ENCODE results near the gene SMIM41. TPM values are rescaled to one million over a fixed set of nuclear protein-coding genes. Genes with fewer than 3 reads are reported as not detected.

The SMIM41 gene
- total RNA-seq, 2 experiments from 2014 or later, result not detected

DNA sequence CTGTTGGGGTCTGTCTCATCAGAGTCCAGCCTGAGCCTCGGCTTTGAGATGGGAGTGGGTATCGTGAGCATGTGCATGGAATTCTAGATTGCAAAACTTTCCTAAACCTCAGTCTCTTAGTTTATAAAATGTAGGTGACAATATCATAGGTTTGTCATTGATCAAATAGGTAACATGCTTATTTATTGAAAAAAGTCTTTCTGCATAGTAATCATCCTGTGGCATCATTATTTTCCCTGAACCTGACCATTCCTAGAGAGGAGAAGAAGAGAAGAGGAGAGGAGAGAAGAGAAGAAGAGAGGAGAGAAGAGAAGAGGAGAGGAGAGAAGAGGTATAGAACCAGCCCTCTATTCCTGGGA, 4.1 kb downstream of the SMIM41 start:
- peaks cover 10% of the 10 kb centered on the region for H3K27me3 Mint-ChIP-seq (ENCODE audit: low read depth)
- CTCF ChIA-PET, result interaction anchor here (1.2 to 14.9 kb wide), 8 partner anchors 7 to 60 kb away, joined by 3 to 306 read pairs (median 9); partner anchors contain the start of gene ATG101
- intact Hi-C loops (cut with micrococcal nuclease), result loop anchor here (1.0 to 2.0 kb wide), 4 partner anchors 15 to 90 kb away; partner anchors contain the start of gene ATG101
- H3K36me3 Mint-ChIP-seq (ENCODE audit: low read depth), result peaks cover 3% of the 10 kb centered on the region
- H3K27ac Mint-ChIP-seq, result no peak overlapping the region
- no peaks in the 10 kb centered on the region for H3K9me3 Mint-ChIP-seq
- H3K4me1 Mint-ChIP-seq (ENCODE audit: low read depth), result peaks cover 10% of the 10 kb centered on the region
- no peak overlapping the region for H3K4me3 Mint-ChIP-seq
- DNase-seq, result no peak

DNA sequence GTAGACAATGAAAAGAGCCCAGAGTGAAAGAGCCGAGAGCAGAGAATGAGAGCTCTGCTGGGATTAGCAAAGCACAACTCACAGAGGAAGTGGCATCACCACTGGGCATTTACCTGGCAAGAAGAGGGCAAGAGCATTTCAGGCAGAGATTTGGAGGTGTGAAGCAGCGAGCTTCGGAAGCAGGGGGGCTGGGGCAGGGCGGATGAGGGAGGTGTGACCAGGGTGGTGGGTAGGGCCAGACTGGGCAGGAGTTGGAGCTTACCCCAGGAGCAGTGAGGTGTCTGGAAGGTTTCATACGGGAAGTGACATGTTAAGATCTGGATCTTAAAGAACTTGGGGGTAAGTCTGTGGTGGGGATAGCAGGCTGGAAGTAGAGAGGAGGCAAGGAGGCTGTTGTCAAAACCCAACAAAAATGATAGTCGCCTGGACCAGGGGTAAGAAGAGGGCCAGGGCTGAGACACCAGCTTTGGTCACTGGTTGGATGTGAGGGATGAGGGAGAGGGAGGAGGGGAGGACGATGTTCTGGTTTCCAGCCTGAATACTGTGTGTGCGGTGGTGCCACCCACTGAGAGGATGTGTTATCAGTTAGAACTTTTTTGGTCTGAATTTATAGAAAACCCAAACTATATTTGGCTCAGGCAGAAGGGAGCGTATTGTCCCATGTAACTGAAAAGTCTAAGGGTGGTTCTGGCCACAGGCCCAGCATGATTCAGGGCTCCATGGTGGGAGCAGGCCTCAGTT, 5.2 kb downstream of the SMIM41 start:
- no peak for DNase-seq

DNA sequence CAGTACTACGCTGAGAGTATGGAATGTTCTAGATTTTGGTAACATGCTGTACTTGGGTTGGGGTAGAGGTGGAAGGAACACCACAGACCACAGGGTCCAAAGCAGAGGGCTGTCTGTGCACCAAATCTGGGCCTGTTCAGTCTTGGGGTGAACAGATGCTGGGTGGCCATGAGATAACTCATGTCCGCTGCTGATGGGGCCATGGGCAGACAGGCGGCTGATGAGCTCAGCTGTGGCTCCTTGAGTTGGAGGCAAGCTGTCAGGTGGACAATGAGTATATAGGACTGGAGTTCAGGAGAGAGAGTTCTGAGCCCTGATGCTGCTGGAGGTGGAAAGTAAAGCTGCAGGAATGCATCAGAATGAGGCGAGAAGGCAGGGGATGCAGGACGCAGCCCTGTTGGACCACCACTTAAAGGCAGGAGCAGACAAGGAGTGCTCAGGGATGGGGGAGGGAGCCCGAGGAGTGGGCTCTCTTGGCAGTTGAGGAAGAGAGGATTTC, 6.2 kb downstream of the SMIM41 start:
- H3K27me3 Mint-ChIP-seq (ENCODE audit: low read depth), result peaks cover 20% of the 10 kb centered on the region
- intact Hi-C loops (cut with micrococcal nuclease), result no loop called here

More for the DNA sequence above, 5.2 kb downstream of the SMIM41 start:
- no peak overlapping the region for H3K27ac Mint-ChIP-seq
- peaks cover 14% of the 10 kb centered on the region for H3K27me3 Mint-ChIP-seq (ENCODE audit: low read depth)
- CTCF ChIA-PET, result interaction anchor here (0.6 to 14.9 kb wide), 16 partner anchors 9 to 453 kb away, joined by 3 to 306 read pairs (median 5); partner anchors contain the start of gene ATG101
- no peaks in the 10 kb centered on the region for H3K9me3 Mint-ChIP-seq
- no peaks in the 10 kb centered on the region for H3K36me3 Mint-ChIP-seq (ENCODE audit: low read depth)
- H3K4me1 Mint-ChIP-seq (ENCODE audit: low read depth), result peaks cover 10% of the 10 kb centered on the region
- no peak overlapping the region for H3K4me3 Mint-ChIP-seq
- intact Hi-C loops (cut with micrococcal nuclease), result no loop called here

DNA sequence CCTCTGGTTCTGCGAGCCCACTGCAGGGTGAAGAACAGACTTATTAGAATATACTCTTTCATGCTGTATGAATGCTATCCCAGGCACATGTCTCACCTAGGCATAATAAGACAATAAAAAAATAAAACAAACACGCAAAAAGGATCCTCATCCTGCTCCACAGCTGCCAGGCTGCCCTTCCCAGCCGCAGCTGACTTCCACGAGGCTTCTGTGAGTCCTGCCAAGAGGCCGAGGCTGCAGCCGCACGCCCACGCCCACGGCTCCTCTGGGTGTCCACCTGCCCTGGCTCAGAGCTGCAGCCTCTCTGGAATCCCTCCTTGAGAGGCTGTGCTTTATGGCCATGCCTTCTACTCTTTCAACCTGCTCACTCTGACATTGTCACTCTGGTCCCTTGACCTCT, 6.9 kb downstream of the SMIM41 start:
- H3K27ac Mint-ChIP-seq, result no peak overlapping the region
- intact Hi-C loops (cut with micrococcal nuclease), result no loop called here
- H3K9me3 Mint-ChIP-seq, result no peaks in the 10 kb centered on the region
- no peaks in the 10 kb centered on the region for H3K36me3 Mint-ChIP-seq (ENCODE audit: low read depth)
- peaks cover 21% of the 10 kb centered on the region for H3K27me3 Mint-ChIP-seq (ENCODE audit: low read depth)
- H3K4me1 Mint-ChIP-seq (ENCODE audit: low read depth), result peaks cover 10% of the 10 kb centered on the region
- DNase-seq, result no peak
- CTCF ChIA-PET, result interaction anchor here (0.8 to 14.9 kb wide), 4 partner anchors 52 to 193 kb away, joined by 3 to 306 read pairs (median 7); no protein-coding TSS in a partner anchor
- H3K4me3 Mint-ChIP-seq, result no peak overlapping the region

More for the DNA sequence above, 6.2 kb downstream of the SMIM41 start:
- no peak overlapping the region for H3K4me3 Mint-ChIP-seq
- DNase-seq, result no peak
- no peaks in the 10 kb centered on the region for H3K36me3 Mint-ChIP-seq (ENCODE audit: low read depth)
- CTCF ChIA-PET, result interaction anchor here (0.8 to 14.9 kb wide), 8 partner anchors 15 to 193 kb away, joined by 3 to 306 read pairs (median 8); partner anchors contain the start of gene ATG101
- H3K9me3 Mint-ChIP-seq, result no peaks in the 10 kb centered on the region
- peaks cover 10% of the 10 kb centered on the region for H3K4me1 Mint-ChIP-seq (ENCODE audit: low read depth)
- no peak overlapping the region for H3K27ac Mint-ChIP-seq

- CTCF ChIA-PET, result interaction anchor here (1.1 to 14.9 kb wide), 2 partner anchors 55 to 63 kb away, joined by 3 to 306 read pairs; no protein-coding TSS in a partner anchor
- intact Hi-C loops (cut with micrococcal nuclease), result no loop called here
- Mint-ChIP-seq H3K36me3 (ENCODE audit: low read depth) (no peaks in the 10 kb centered on the region), H3K27me3 (ENCODE audit: low read depth) (peaks cover 28% of the 10 kb centered on the region), H3K4me1 (ENCODE audit: low read depth) (peaks cover 5% of the 10 kb centered on the region), H3K27ac (no peak overlapping the region), H3K9me3 (no peaks in the 10 kb centered on the region), H3K4me3 (no peak overlapping the region)
- DNase-seq, result no peak
These were observed 7.7 kb downstream of the SMIM41 start for GRCh38 chr12:52086944-52087835.

DNA sequence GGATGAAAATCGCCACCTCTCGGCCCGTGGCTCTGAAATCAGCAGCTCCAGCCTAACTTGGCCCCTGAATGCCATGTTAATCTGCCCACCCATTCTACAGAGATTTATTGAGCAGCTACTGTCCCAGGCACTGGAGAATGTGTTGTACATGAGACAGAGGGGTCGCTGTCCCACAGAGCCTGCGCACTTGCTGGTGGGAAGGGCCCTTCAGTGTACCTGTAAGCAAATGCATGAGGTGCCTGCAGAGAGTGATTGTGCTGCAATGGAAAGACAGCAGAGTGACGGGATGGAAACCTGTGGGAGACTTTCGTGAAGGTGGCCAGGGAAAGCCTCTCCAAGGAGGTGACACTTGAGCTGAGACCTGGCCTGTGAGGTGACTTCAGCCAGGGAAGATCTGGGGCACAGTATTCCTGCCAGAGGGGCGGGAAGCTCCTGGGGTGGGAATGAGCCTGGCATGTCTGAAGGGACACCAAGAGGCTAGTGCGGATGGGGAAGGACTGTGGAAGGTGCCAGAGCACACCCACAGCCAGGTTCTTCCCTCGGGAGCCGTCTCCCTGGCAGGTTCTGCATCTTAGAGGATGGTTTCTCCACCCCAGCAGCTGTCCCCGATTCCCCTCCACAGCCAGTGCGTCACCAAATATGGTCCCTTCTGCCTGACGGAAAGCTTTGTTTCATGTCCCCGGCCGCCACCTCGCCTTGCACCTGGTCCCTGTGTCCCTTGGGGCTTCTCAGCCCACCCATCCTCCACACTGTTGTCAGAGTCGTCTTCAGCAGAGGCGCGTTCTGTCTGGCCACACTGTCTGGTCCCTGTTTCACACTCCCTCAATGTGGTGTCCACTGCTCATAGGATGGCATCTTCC, 8.7 kb downstream of the SMIM41 start:
- Mint-ChIP-seq H3K4me3 (no peak overlapping the region), H3K36me3 (ENCODE audit: low read depth) (no peaks in the 10 kb centered on the region), H3K27me3 (ENCODE audit: low read depth) (peaks cover 30% of the 10 kb centered on the region), H3K9me3 (no peaks in the 10 kb centered on the region), H3K4me1 (ENCODE audit: low read depth) (peaks cover 2% of the 10 kb centered on the region), H3K27ac (no peak overlapping the region)
- CTCF ChIA-PET, result interaction anchor here (1.1 to 14.9 kb wide), 2 partner anchors 56 to 64 kb away, joined by 3 to 306 read pairs; no protein-coding TSS in a partner anchor
- DNase-seq, result no peak
- intact Hi-C loops (cut with micrococcal nuclease), result no loop called here

- CTCF ChIA-PET, result interaction anchor here (0.6 to 14.9 kb wide), 2 partner anchors 19 to 65 kb away, joined by 3 to 306 read pairs; partner anchors contain the start of gene ATG101
- Mint-ChIP-seq H3K36me3 (ENCODE audit: low read depth) (no peaks in the 10 kb centered on the region), H3K4me1 (ENCODE audit: low read depth) (no peaks in the 10 kb centered on the region), H3K27me3 (ENCODE audit: low read depth) (peaks cover 35% of the 10 kb centered on the region), H3K9me3 (no peaks in the 10 kb centered on the region), H3K27ac (peak overlapping the region; percentile 48), H3K4me3 (no peak overlapping the region)
- intact Hi-C loops (cut with micrococcal nuclease), result no loop called here
- DNase-seq, result no peak
These were observed 10.0 kb downstream of the SMIM41 start for GRCh38 chr12:52089491-52089890.

DNA sequence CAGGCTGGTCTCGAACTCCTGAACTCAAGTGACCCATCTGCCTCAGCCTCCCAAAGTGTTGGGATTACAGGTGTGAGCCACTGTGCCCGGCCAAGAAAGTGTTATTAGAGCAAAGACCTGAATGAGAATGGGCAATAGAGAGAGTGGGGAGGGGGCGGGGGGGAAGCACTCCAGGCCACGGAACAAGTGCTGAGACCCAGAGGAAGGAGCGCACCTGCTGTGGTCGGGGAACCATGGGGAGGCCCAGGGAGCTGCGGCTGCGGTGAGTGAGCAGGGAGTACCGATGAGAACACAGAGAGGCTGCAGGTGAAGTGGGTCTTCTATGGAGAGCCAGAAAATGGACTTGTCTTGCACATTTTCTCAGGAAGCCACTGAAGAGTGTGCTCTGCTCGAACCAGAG, 10.8 kb downstream of the SMIM41 start:
- DNase-seq, result no peak
- intact Hi-C loops (cut with micrococcal nuclease), result no loop called here
- no peaks in the 10 kb centered on the region for H3K9me3 Mint-ChIP-seq
- H3K4me3 Mint-ChIP-seq, result no peak overlapping the region
- no peaks in the 10 kb centered on the region for H3K36me3 Mint-ChIP-seq (ENCODE audit: low read depth)
- H3K4me1 Mint-ChIP-seq (ENCODE audit: low read depth), result no peaks in the 10 kb centered on the region
- H3K27ac Mint-ChIP-seq, result no peak overlapping the region
- peaks cover 37% of the 10 kb centered on the region for H3K27me3 Mint-ChIP-seq (ENCODE audit: low read depth)
- CTCF ChIA-PET, result interaction anchor here (1.0 to 14.9 kb wide), 4 partner anchors 7 to 167 kb away, joined by 3 to 306 read pairs (median 4); no protein-coding TSS in a partner anchor

DNA sequence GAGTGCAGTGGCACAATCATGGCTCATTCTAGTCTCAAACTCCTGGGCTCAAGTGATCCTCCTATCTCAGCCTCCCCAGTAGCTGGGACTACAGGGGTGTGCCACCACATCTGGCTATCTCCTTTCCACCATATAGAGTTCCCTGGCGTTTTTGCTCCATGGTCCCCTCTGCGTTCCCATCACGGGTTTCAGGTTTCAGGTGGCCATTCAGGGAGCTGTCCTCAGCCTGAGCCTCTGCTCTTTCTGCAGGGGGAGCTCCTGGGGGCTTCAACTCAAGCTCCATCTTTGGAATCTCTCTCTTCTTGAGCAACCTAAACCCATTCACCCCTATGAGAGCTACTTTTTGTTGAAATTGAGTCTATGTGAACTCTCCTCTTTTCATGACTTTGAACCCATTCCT, 11.6 kb downstream of the SMIM41 start:
- Mint-ChIP-seq H3K36me3 (ENCODE audit: low read depth) (no peaks in the 10 kb centered on the region), H3K27me3 (ENCODE audit: low read depth) (peaks cover 37% of the 10 kb centered on the region), H3K27ac (no peak overlapping the region), H3K4me3 (no peak overlapping the region), H3K4me1 (ENCODE audit: low read depth) (no peaks in the 10 kb centered on the region), H3K9me3 (no peaks in the 10 kb centered on the region)
- CTCF ChIA-PET, result interaction anchor here (0.9 to 14.9 kb wide), 6 partner anchors 8 to 262 kb away, joined by 3 to 306 read pairs (median 3); no protein-coding TSS in a partner anchor
- intact Hi-C loops (cut with micrococcal nuclease), result no loop called here
- no peak for DNase-seq

GRCh38 chr12:52091869-52092268, 12.4 kb downstream of the SMIM41 start:
- peaks cover 37% of the 10 kb centered on the region for H3K27me3 Mint-ChIP-seq (ENCODE audit: low read depth)

DNA sequence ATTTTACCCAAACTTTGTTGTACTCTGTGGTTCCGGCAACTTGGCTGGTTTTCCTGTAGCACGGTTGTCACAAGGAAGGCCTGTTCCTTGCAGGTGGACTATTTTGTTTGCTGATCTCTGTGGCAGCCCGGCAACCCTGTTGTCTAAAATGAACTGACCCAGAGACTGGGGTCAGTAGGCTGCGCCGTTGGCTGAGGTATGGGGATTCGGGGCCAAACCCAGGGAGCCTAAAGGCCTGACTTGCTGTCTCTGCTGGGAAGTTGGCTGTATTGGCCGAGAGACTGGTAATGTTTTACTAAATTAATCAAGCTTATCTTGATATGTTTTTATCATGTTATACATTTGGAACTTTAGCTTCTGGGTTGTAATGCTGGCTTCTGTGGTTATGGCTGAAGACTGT, 13.8 kb downstream of the SMIM41 start:
- no peaks in the 10 kb centered on the region for H3K4me1 Mint-ChIP-seq (ENCODE audit: low read depth)
- H3K4me3 Mint-ChIP-seq, result no peak overlapping the region
- no peaks in the 10 kb centered on the region for H3K9me3 Mint-ChIP-seq
- H3K27me3 Mint-ChIP-seq (ENCODE audit: low read depth), result peaks cover 35% of the 10 kb centered on the region
- H3K27ac Mint-ChIP-seq, result no peak overlapping the region
- intact Hi-C loops (cut with micrococcal nuclease), result no loop called here
- DNase-seq, result no peak
- no peaks in the 10 kb centered on the region for H3K36me3 Mint-ChIP-seq (ENCODE audit: low read depth)
- CTCF ChIA-PET, result interaction anchor here (0.9 to 2.6 kb wide), 3 partner anchors 9 to 68 kb away, joined by 3 to 14 read pairs (median 5); partner anchors contain the start of gene ATG101

More at GRCh38 chr12:52091869-52092268, 12.4 kb downstream of the SMIM41 start:
- Mint-ChIP-seq H3K27ac (no peak overlapping the region), H3K4me3 (no peak overlapping the region), H3K4me1 (ENCODE audit: low read depth) (no peaks in the 10 kb centered on the region), H3K36me3 (ENCODE audit: low read depth) (no peaks in the 10 kb centered on the region), H3K9me3 (no peaks in the 10 kb centered on the region)
- CTCF ChIA-PET, result interaction anchor here (1.0 to 14.9 kb wide), 2 partner anchors 68 to 165 kb away, joined by 3 to 306 read pairs; no protein-coding TSS in a partner anchor
- intact Hi-C loops (cut with micrococcal nuclease), result no loop called here
- no peak for DNase-seq

Measured in activated naive CD4-positive, alpha-beta T cell treated with anti-CD3 and anti-CD28 coated beads for 36 hours (primary cell).